ENCODE data around the gene TMEM200C.

TMEM200C gene

DNA sequence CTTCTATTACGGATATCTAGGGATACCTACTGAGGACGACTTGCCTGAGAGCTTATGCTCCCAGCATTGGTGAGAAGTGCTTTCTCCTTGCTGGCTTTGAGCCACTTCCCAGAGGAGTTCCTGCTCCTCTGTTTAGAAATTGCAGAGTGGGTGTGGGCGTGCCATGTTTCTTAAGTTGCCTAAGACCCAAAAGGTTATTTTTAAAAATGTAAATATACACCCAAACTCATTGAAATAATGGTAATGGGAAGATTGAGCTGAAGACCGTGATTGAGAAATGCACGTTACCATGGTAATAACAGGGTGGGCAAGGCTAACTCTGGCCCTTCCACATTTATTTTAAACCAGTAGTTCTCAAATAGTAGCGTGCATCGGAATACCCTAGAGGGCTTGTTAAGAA is 17.2 kb upstream of the TMEM200C start:
- CTCF ChIA-PET: no interaction called here
- no peak for DNase-seq (ENCODE audit: extremely low spot score)
- POLR2A ChIA-PET: no interaction called here
- TF ChIP-seq ELF4 (IDR thresholded peaks at IDR 0.05) (no peak), ZNF384 (IDR thresholded peaks at IDR 0.05) (no peak), HDGF (IDR thresholded peaks at IDR 0.05; ENCODE audit: borderline replicate concordance) (no peak), L3MBTL2 (conservative IDR thresholded peaks at IDR 0.05) (no peak), SUZ12 (IDR thresholded peaks at IDR 0.05) (no peak)

DNA sequence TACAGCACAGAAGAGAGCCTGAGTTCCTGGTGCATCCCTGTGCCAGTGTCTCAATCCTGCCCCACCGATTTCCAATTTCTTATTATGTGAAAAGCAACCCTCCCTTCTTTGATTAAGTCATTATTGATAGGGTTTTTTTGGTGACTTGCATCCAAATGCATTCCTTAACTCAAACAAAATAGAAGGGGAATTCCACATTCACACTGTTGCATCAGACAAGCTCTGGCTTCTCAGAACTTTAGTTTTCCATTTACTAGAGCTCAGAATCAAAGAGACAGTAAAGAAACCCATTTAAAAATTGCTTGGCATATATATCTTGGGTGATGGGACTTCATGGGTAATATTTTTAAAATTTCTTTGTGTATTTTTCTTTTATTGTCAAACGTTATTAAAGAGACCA is 13.8 kb upstream of the TMEM200C start:
- ChIA-PET CTCF (no interaction called here), POLR2A (no interaction called here)
- DNase-seq (ENCODE audit: extremely low spot score): no peak
- TF ChIP-seq SP1 (IDR thresholded peaks at IDR 0.05) (no peak), BHLHE40 (IDR thresholded peaks at IDR 0.05; ENCODE audit: borderline replicate concordance) (no peak), NFRKB (IDR thresholded peaks at IDR 0.05) (no peak), SUZ12 (IDR thresholded peaks at IDR 0.05) (no peak), ZNF384 (IDR thresholded peaks at IDR 0.05) (no peak)

DNA sequence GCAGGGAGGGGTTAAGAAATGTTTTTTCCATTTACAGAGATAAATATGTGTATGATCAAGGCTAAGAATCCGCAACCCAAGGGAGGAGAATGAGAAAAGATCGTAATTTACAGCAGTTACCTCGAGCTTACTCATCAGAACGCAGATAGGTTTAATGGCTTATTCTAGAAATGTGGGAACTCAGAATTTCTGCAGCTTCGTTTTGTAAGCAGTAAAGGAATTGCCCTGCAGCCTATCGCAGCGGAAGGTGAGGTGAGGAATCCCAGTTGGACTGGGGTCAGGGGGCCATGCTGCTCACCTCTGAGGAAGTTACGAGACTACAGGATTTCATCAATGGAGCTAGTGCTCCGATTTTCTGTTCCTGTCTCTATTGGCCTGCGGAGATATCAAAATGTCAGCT is 8.1 kb upstream of the TMEM200C start:
- ChIA-PET CTCF (no interaction called here), POLR2A (no interaction called here)
- DNase-seq (ENCODE audit: extremely low spot score): no peak
- no peak for TF ChIP-seq SUZ12 (IDR thresholded peaks at IDR 0.05)
- TF ChIP-seq NFRKB (IDR thresholded peaks at IDR 0.05): no peak
- no peak for TF ChIP-seq ELF4 (IDR thresholded peaks at IDR 0.05)
- TF ChIP-seq FOXK2 (IDR thresholded peaks at IDR 0.05): no peak
- no peak for TF ChIP-seq FOXA1 (IDR thresholded peaks at IDR 0.05)
- no peak for TF ChIP-seq L3MBTL2 (conservative IDR thresholded peaks at IDR 0.05)
- TF ChIP-seq, protein P1, sequence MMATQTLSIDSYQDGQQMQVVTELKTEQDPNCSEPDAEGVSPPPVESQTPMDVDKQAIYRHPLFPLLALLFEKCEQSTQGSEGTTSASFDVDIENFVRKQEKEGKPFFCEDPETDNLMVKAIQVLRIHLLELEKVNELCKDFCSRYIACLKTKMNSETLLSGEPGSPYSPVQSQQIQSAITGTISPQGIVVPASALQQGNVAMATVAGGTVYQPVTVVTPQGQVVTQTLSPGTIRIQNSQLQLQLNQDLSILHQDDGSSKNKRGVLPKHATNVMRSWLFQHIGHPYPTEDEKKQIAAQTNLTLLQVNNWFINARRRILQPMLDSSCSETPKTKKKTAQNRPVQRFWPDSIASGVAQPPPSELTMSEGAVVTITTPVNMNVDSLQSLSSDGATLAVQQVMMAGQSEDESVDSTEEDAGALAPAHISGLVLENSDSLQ (IDR thresholded peaks at IDR 0.05): no peak
- no peak for TF ChIP-seq TARDBP (IDR thresholded peaks at IDR 0.05)
- TF ChIP-seq BHLHE40 (IDR thresholded peaks at IDR 0.05; ENCODE audit: borderline replicate concordance): no peak
- no peak for TF ChIP-seq ZNF384 (IDR thresholded peaks at IDR 0.05)
- TF ChIP-seq FOXM1 (IDR thresholded peaks at IDR 0.05; ENCODE audit: borderline replicate concordance): no peak
- TF ChIP-seq ARNT (IDR thresholded peaks at IDR 0.05): no peak
- TF ChIP-seq HDGF (IDR thresholded peaks at IDR 0.05; ENCODE audit: borderline replicate concordance): no peak
- TF ChIP-seq SP1 (IDR thresholded peaks at IDR 0.05): no peak
- no peak for TF ChIP-seq CTBP1 (IDR thresholded peaks at IDR 0.05; ENCODE audit: borderline replicate concordance)
- TF ChIP-seq LEF1 (IDR thresholded peaks at IDR 0.05; ENCODE audit: borderline replicate concordance): no peak

DNA sequence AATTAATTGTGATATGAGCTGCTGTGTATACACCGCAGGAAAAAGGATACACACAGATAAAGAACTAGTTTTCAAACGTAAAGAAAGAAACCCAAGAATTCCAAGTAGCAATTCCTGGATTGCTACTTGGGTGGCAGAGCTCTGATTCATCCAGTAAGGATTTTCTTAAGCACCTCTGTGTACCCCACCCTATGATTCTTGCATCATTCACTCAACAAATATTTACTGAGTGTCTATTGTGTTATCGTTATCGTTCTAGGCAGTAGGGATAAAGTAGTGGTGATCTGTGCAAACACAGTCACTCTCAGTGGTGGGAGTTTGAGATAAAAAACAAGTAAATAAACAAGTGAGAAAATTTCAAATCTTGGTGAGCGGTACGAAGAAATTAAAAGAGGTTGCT is 4.9 kb upstream of the TMEM200C start:
- POLR2A ChIA-PET: no interaction called here

DNA sequence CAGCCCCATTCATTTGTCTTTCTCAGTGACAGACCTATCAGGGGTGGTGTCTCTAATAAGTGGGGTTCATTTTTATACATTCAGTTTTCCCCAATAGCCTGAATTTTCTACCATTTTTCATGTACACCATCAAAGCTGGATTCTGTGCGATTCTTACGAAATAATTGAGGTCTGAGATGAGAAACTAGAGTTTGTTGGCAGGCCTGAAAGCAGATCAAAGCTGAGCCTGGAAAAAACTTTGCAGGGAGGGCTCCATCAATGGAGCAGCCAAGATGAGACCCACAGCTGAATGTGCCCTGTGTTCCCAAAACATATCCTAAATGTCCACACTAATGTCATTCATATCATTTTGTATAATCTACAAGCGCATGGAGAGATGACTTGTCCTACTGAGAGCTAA is 4.5 kb upstream of the TMEM200C start:
- DNase-seq (ENCODE audit: extremely low spot score): no peak
- ChIA-PET POLR2A (no interaction called here), CTCF (no interaction called here)
- no peak for TF ChIP-seq CTBP1 (IDR thresholded peaks at IDR 0.05; ENCODE audit: borderline replicate concordance)
- TF ChIP-seq ZNF384 (IDR thresholded peaks at IDR 0.05): no peak
- no peak for TF ChIP-seq ARNT (IDR thresholded peaks at IDR 0.05)
- no peak for TF ChIP-seq FOXA1 (IDR thresholded peaks at IDR 0.05)
- TF ChIP-seq HDGF (IDR thresholded peaks at IDR 0.05; ENCODE audit: borderline replicate concordance): no peak
- TF ChIP-seq ELF4 (IDR thresholded peaks at IDR 0.05): no peak
- no peak for TF ChIP-seq NFRKB (IDR thresholded peaks at IDR 0.05)
- no peak for TF ChIP-seq L3MBTL2 (conservative IDR thresholded peaks at IDR 0.05)
- TF ChIP-seq BHLHE40 (IDR thresholded peaks at IDR 0.05; ENCODE audit: borderline replicate concordance): no peak
- TF ChIP-seq FOXM1 (IDR thresholded peaks at IDR 0.05; ENCODE audit: borderline replicate concordance): no peak

More for the DNA sequence above, 4.9 kb upstream of the TMEM200C start:
- DNase-seq (ENCODE audit: extremely low spot score): no peak
- TF ChIP-seq ARNT (IDR thresholded peaks at IDR 0.05): no peak
- CTCF ChIA-PET: no interaction called here

DNA sequence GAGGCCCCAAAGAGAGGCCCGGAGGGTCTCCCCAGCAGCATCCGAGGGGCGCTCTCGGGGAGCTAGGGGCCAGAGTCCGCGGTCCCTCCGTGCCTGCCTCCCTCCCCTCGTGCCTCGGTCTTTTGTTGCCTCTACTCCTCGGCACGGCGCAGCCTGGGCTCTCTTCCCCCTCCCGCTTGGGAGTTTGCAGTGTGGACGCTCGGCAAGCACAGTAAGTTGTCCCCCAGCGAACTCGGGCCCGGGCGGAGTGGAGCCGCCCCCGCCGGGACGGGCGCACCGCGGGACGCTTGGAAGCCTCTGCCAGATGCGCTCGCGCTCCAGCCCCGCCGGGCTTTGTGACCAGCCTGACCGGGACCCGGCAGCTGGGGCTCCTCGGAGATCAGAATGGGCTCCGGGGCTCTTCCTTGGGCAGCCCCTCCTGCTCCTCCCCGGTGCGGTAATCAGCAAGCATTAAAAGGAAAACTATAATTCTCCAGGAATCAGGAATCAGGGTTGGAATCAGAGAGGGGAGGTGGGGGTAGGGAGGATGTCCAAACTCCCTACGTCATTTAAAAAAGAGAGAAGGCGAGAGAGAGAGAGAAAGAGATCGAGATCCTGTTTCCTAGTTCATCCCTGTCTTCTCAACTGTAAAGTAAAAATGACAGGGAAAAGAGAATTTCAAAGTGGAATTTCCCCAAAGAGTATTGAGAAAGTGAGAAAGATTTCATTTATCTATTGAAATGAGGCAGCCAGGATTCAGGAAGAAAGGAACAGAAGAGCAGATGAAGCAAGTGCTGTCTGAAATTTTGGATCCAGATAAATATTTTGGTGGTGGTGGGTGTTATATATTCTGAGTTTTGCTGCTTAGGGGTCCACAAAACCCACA is 786 bp upstream of the TMEM200C start:
- ChIA-PET POLR2A (no interaction called here), CTCF (no interaction called here)
- DNase-seq (ENCODE audit: extremely low spot score): peak; percentile 36
- no peak for TF ChIP-seq SUZ12 (IDR thresholded peaks at IDR 0.05)
- TF ChIP-seq ARNT (IDR thresholded peaks at IDR 0.05): no peak
- TF ChIP-seq ELF4 (IDR thresholded peaks at IDR 0.05): no peak
- TF ChIP-seq NFRKB (IDR thresholded peaks at IDR 0.05): no peak
- TF ChIP-seq FOXK2 (IDR thresholded peaks at IDR 0.05): no peak
- TF ChIP-seq L3MBTL2 (conservative IDR thresholded peaks at IDR 0.05): peak; percentile 36; the same call in 1 of the 2 replicates
- TF ChIP-seq BHLHE40 (IDR thresholded peaks at IDR 0.05; ENCODE audit: borderline replicate concordance): no peak
- TF ChIP-seq HDGF (IDR thresholded peaks at IDR 0.05; ENCODE audit: borderline replicate concordance): no peak

DNA sequence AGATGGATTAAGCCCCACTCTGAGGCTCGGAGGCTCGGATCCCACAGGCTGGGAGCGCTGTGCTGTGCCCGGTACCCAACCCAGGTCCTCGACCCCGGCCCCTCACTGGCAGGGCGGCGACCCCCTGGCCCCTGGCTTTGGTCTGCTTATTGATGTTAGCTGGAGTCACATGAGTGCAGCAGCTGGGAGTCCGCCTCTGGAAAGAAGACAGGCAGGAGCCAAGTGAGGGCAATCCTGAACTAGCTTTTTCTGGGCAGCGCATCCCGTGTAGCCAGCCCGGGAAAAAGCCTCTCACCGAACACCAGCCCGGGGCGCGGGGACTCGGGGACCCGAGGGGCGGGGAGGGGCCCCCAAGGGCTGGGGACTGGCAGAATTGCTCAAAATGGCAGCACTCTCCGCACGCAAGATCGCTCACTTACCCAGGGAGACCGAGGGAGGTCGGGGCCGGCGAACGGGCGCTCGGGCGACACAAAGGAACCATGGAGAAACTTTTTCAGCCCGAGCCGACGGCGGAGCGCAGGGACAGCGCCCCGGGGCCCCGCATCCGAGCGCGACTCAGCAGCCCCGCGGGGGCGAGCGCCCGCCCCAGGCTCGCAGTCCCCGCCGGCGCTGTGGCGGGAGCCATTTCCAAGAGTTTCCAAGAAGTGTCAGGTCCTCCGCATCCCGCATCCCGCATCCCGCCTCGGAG is 567 bp downstream of the TMEM200C start:
- peak; percentile 21 for DNase-seq (ENCODE audit: extremely low spot score)
- POLR2A ChIA-PET: interaction anchor here (0.6 kb wide), 1 partner anchor 132 kb away, joined by 4 read pairs; no protein-coding TSS in a partner anchor

More for the DNA sequence above, 567 bp downstream of the TMEM200C start:
- CTCF ChIA-PET: no interaction called here
- no peak for TF ChIP-seq SP1 (IDR thresholded peaks at IDR 0.05)
- TF ChIP-seq L3MBTL2 (conservative IDR thresholded peaks at IDR 0.05): no peak
- TF ChIP-seq LEF1 (IDR thresholded peaks at IDR 0.05; ENCODE audit: borderline replicate concordance): no peak
